Middle frontal gyrus (tissue), 1 donor: ENCODE data around the gene FBXW7.
"Not testable (repeated sequence)": the region's sequence is repeated elsewhere in the genome, so short reads cannot be mapped to it uniquely, and the experiment has no call there.

Source experiments
- DNase-seq: peaks from one replicate; pipeline ENCODE4 v3.0.0-alpha.2; 2015; ENCODE audit warnings: low spot score; ENCODE audit errors: extremely low spot score

FBXW7 gene

DNA sequence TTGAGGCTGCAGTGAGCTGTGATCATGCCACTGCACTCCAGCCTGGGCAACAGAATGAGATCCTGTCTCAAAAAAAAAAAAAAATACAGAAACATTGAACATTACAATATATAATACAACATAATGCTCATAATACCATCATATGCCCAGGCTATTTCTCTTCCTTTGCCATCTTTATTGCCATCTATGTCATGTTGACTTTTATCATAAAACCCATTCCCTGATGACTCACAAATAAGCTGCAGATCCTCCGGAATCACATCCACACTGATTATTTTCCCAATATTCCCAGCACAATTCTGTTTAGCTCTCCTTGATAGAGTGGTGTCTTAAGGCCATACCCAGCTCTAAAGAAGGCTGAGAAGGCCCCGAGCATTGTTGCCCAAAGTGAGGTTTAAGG is 9.2 kb upstream of the FBXW7 start:
- DNase-seq, result no peak

GRCh38 chr4:152544533-152544932 is 8.6 kb upstream of the FBXW7 start:
- not testable (repeated sequence) for DNase-seq

- no peak for DNase-seq
Measured at GRCh38 chr4:152540941-152541340, 5.0 kb upstream of the FBXW7 start.

DNA sequence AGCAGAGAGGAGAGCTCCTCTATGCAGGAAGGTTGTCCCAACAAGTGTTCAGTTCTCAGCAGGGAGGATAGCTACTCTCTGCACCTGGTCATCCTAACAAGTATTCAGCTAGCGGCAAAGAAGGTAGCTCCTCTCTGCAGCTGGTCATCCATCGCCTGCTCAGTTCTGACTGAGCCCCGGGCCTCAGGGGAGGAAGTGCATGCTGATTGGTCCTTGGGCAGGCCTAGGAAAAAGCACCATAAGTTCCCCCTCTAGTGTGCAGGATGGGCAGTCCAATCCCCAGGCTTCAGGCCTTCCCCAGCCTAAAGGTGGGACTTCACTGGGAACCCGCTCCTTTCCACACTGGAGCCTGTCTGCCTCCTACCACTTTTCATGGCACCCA is 4.4 kb upstream of the FBXW7 start:
- no peak for DNase-seq

DNA sequence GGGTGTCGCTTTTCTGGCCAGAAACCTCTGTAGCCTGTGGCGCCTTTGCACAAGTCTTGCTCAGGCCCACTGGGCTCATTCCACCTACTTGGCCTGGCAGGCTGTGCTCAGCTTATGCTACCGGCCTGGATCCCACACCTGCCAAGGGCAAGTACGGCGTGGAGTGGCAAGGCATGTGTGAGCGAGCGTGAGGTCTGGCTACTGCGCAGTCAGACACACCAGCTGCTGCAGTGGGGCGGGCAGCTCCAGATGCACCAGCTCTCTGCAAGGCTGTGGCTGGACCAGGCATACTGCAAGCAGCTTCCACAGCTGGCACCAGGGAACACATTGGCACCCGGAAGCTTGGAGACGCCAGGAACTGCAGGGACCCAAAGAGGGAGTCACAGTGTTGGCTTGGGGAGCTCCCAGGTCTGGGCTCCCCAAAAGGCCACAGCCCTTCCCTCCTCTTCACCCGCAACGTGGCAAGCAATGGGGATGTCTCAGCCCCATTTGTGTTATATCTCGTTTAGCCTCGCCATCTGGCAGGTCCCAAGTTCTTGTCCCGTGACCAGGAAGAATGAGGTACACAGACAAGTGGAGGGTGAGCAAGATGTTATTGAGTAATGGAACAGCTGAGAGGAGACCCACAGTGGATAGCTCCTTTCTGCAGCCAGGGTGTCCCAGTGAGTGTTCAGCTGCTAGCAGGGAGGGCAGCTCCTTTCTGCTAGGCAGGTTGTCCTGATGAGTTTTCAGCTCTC is 3.8 kb upstream of the FBXW7 start:
- DNase-seq, result no peak

GRCh38 chr4:152537881-152538280 is 2.0 kb upstream of the FBXW7 start:
- DNase-seq, result no peak

DNA sequence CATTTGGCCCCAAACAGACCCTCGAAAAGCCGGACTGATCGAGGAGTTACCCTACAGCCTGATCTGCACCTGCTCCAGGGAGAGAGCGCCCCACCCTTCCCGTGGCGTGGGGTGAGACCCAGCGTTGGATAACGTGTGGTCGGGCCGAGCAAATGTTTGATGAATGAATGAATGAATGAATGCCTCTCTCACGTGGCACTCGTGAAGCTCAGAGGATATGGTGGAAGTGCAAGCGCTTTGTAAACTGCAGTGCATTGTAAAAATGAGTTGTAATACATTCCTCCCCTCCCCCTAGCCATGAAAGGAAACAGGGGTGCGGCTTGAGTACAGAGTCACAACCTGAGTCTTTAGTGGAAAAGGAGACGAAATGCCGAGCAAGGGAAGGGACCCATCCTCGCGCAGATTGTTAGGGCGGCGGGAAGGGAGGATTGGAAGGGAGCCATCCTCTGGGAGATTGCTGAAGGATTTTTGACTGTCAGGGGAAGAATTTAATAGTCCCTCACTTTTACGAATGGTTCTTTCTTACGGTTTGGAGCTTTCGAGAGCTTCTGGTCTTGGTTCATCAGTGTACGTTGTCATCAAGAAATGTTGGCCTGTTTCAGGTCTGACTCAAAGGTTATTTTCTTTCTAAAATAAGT is 772 bp upstream of the FBXW7 start:
- DNase-seq, result no peak

DNA sequence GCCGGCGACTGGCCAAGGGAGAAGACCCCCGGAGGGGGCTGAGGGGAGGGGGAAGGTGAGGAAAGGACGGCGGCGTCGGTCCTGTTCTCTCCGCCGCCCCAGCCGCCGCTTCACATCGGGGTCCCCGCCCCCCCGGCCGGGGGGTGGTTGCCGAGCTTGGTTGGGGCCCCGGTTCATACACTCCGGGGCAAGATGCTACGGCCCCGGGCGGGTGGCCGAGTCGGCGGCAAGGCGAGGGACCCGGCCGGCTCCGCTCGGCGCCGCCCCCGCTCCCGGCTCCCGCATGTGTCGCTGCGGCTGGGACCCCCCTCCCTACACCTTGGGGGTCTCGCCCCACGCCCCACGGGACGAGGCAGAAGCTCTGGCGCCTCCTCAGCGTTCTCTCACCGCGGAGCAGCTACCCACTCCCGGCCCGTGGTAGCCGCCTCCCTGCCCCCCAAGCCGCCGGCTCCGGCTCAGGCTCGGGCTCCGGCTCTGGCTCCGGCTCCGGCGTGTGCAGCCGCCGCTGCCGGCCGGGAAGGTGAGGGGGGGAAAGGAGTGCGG is 461 bp downstream of the FBXW7 start:
- DNase-seq, result no peak

GRCh38 chr4:152534541-152535359 is 1.1 kb downstream of the FBXW7 start:
- DNase-seq, result no peak

- DNase-seq, result no peak
Measured at GRCh38 chr4:152531479-152531878, 4.4 kb downstream of the FBXW7 start.

- no peak for DNase-seq
Measured at GRCh38 chr4:152530600-152530999, 5.3 kb downstream of the FBXW7 start.

DNA sequence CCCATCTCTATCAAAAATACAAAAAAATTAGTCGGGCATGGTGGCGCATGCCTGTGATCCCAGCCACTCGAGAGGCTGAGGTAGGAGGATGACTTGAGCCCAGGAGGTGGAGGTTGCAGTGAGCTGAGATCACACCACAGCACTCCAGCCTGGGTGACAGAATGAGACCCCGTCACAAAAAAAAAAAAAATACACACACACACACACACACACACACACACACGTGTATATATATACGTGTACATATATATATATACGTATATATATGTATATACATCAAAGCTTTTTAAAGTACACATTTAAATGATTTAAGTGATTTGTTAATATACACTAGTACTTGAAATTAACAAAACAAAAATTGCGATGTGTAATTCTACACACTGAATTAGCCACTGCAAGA is 6.0 kb downstream of the FBXW7 start:
- no peak for DNase-seq

GRCh38 chr4:152528060-152528459 is 7.8 kb downstream of the FBXW7 start:
- no peak for DNase-seq

DNA sequence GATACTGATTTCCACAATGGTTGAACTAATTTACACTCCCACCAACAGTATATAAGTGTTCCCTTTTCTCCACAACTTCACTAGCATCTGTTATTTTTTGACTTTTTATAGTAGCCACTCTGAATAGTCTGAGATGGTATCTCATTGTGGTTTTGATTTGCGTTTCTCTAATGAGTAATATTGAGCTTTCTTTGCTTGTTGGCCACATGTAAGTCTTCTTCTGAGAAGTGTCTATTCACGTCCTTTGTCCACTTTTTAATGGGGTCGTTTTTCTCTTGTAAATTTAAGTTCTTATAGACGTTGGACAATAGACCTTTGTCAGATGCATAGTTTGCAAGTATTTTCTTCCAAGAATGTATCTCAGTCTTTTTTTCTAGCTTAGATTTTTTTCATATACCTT is 10.0 kb downstream of the FBXW7 start:
- no peak for DNase-seq

- no peak for DNase-seq
Measured at GRCh38 chr4:152524427-152524826, 11.5 kb downstream of the FBXW7 start.

DNA sequence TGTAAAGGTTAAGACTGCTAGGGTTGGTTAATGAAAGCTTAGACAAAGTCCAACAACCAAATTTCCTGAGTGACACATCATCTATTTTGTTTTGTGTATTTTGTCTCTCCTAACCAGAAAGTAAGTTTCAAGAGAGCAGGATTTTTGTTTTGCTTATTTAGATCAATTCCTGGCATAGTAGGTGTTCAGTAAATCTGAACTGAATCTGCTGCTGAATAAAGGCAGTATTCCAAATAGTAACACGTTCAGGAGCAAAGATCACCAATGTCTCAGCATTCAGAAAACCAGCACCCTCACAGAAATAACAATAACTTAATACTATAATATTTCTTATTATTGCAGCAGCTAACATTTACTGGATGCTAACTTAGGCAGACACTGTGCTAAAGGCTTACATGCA is 12.2 kb downstream of the FBXW7 start:
- no peak for DNase-seq

DNA sequence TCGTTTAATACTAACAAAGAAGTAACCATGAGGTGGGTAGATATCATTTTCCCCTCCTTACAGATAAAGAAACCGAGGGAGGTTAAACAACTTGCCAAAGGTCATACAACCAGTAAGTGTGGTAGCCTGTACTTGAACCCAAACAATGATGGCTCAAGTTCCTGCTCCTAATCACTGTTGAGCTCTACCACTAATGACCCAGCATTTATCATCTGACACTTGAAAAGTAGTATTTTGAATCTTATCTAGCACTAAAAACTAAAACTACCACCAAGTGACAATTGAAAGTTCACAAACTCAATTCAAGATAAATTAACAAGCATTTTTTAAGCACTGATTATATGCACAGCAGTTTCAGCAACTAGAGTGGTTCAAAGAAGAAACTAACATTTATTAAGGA is 13.1 kb downstream of the FBXW7 start:
- no peak for DNase-seq

DNA sequence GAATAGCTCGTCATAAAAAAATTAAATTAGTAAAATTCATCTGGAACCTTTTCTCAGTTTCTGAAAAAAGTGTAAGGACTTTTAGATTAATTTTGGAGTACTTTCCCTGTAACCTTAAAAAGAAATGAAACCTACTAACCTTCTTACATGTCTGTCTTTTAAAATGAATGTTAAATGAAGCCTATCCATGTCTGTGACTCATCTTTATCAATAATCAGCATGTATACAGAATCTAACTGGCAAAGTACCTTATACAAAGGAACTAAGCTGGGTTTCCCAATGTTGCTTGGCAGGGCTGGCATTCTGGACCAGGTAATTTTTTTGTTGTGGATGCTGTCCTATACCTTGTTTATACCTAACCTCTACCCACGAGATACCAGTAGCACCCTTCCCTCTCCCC is 13.6 kb downstream of the FBXW7 start:
- DNase-seq, result no peak

GRCh38 chr4:152516156-152516555 is 19.7 kb downstream of the FBXW7 start:
- no peak for DNase-seq

DNA sequence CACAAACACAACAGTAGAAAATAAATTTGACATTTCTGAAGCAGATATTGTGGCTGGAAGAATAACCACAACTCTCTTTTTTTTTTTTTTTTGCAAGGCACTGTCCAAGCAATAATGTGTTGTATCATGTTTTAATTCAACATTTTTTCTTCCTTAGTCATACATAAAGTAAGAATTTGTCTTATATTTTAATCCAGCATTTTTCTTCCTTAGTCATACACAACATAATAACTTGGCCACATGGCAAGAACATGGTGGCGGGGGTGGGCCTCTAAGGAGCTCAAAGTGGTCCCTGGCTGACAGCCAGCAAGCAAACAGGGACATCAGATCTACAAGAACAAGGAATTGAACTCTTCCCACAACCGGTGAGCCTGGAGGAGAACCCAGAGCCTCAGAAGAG is 20.2 kb downstream of the FBXW7 start:
- no peak for DNase-seq

GRCh38 chr4:152514356-152514755 is 21.5 kb downstream of the FBXW7 start:
- no peak for DNase-seq

- DNase-seq, result no peak
Measured at GRCh38 chr4:152513078-152513477, 22.8 kb downstream of the FBXW7 start.
